Heart right ventricle (tissue), 16 donors: ENCODE results near the gene CAPZA1. TPM values are rescaled to one million over a fixed set of nuclear protein-coding genes. Genes with fewer than 3 reads are reported as not detected.
A peak's percentile ranks its signal among the peaks of the same experiment; 100 is the strongest.
"Not testable (repeated sequence)": the region's sequence is repeated elsewhere in the genome, so short reads cannot be mapped to it uniquely, and the experiment has no call there.

Experiments
- ATAC-seq, 8 donors: fragments of 200-7000 bp; cut with Tn5 transposase; one replicate each; pipeline ENCODE4 v1.9.1; 2020; ENCODE audit warnings: mild to moderate bottlenecking in 8 of 8, moderate library complexity in 8 of 8, moderate number of reproducible peaks in 1 of 8
- DNase-seq, 2 donors: peaks; one replicate each; pipeline ENCODE4 v3.0.0-alpha.2; 2020
- H3K27ac ChIP-seq, 10 donors: fragments of 200-600 bp; sonication (generic) in 2 of 10; one replicate each; pipeline versions ENCODE4 v1.5.0 to v1.8.0; 2020 to 2022; ENCODE audit warnings: mild to moderate bottlenecking in 3 of 10
- H3K27me3 ChIP-seq, 7 donors: fragments of 200-600 bp; one replicate each; pipeline ENCODE4 v1.8.0; 2021 to 2022; ENCODE audit warnings: mild to moderate bottlenecking in 2 of 7
- H3K36me3 ChIP-seq, 9 donors: fragments of 200-600 bp; sonication (generic) in 1 of 9; one replicate each; pipeline versions ENCODE4 v1.5.0 to v1.8.0; 2020 to 2022; ENCODE audit warnings: mild to moderate bottlenecking in 2 of 9
- H3K4me1 ChIP-seq, 9 donors: fragments of 200-600 bp; sonication (generic) in 1 of 9; one replicate each; pipeline versions ENCODE4 v1.5.0 to v1.8.0; 2020 to 2022; ENCODE audit warnings: mild to moderate bottlenecking in 4 of 9
- H3K4me3 ChIP-seq, 10 donors: fragments of 200-600 bp; sonication (generic) in 2 of 10; one replicate each; pipeline versions ENCODE4 v1.5.0 to v1.8.0; 2020 to 2022; ENCODE audit warnings: mild to moderate bottlenecking in 7 of 10, moderate library complexity in 2 of 10
- H3K9me3 ChIP-seq, 11 donors: fragments of 200-600 bp in 10 of 11; sonication (generic) in 2 of 11; one replicate each; pipeline versions ENCODE4 v1.5.0 to v1.8.0; 2013 to 2022; ENCODE audit warnings: mild to moderate bottlenecking in 2 of 11, control low read depth in 1 of 11, moderate library complexity in 1 of 11
- WGBS, 2 donors: extraction: QIAGEN DNeasy Blood & Tissue Kit; methylation state at CpG; one replicate each; pipeline ENCODE4 v1.1.7; 2013; ENCODE audit warnings: inconsistent platforms in 1 of 2; 5-methylcytosine and 5-hydroxymethylcytosine counted together
- intact Hi-C, 10 donors: fragments of 100-400 bp; cut with DNase I; formaldehyde crosslinking; loops; one replicate each; pipeline versions ENCODE4 v1.11.1 to v1.14.2; 2022
- polyA plus RNA-seq, 2 donors: library from polyadenylated mRNA; stranded (reverse); fragments of 200-250 nt; gene quantifications; one replicate each; pipeline ENCODE4 v1.2.3, GENCODE V29; 2013
- total RNA-seq, 10 donors: library from RNA; stranded (reverse); fragmentation: NEBNext Ultra II Directional in 3 of 10; extraction: Animal tissue kit (Norgen Biotek cat#: 25700) in 3 of 10; gene quantifications; one replicate each; pipeline versions ENCODE4 v1.2.1 to v1.2.4, GENCODE V29; 2021 to 2023
- TF ChIP-seq, protein P1 (sequence below), 9 donors: fragments of 200-600 bp; sonication (generic) in 2 of 9; IDR thresholded peaks; one replicate each; pipeline versions ENCODE4 v1.5.0 to v1.8.0; 2021 to 2022; ENCODE audit warnings: antibody characterized with exemption in 9 of 9, mild to moderate bottlenecking in 5 of 9, moderate library complexity in 1 of 9
- donor health status: Arrhythmogenic right ventricular cardiomyopathy.
- donor health status: ischemic (EF 13 %, LVEDD 7.1; RV severe dilation, severe dysfunction).
- donor health status: healthy with polysubstance abuse.
- donor health status: DM: no; HTN: yes; CAD: no.
- donor health status: DM: no; HTN: no; CAD: no.
- donor health status: ischemic (EF 25% LVEDD 6.9; RV normal size, moderate dysfunction).
- donor health status: ischemic (EF 25% LVEDD 5.7; RV mildly dilated, moderate dysfunction).
- donor health status: healthy.
- donor health status: DM: yes; HTN: yes; CAD: no.
- donor health status: Ischemic cardiomyopathy.
- donor health status: ischemic (EF 35%, LVEDD 5.7; RV mildly dilated, moderate dysfunction).
- donor health status: nonischemic (EF 11% LVEDD 7.7; RV severe dilation, severe dysfunction).
- donor health status: DM: yes; HTN: yes; CAD: no.
- donor health status: PGD.
- donor health status: ischemic (EF 29% LVEDD 5.4; RV normal size, mild dysfunction).
- donor health status: nonischemic (EF 23%, LVEDD 6.1; RV moderate dilation, normal function).

CAPZA1 gene
- total and polyA plus RNA-seq, 12 donors, result 19.5 to 58.3 (median 23.6) TPM

DNA sequence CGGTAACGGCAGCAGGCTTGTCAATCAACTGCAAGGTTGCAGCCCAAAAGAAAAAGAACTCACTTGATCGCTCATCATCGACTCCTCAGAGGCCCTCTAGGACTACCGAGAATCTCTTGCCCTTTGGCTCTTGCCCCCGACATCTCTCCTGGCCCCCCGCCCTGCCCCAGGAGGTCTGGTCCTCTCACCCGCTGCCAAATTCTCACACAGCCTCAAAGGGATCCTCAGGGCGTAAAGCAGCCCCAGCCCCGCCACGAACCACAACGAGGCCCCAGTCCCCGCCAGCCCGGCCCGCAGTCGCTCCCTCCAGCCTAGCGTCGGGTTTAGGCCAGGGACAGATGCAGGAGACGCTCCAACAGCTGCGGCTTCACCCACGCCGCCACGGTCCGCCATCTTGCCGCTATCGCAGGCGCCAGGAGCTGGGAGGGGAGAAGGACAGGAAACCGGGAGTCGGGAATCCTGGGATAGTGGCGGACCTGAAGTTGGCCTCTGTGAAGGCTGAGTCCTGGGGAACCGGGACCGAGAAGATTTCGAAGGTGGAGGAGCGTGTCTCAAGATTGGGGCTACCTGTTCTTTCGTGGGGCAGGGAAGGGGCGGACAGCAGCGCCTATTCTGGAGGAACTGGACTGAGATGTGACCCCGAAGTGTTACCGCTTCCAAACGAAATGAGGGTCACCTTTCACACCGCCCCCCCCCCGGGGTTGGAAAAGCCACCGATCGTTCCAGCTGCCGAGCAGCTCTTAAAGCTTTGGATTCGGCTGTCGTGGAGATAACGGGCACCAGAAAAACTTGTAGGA lies 713 bp upstream of the CAPZA1 start, which contains the start of gene ST7L:
TSS of gene ST7L (minus strand) at position 421 of the 797 bp plus-strand sequence. CDS start at position 393, 28 bp downstream.
- H3K27me3 ChIP-seq, result no peaks in the 10 kb centered on the region
- H3K4me1 ChIP-seq, result peaks cover 3 to 57% (median 46%) of the 10 kb centered on the region in 9 donors
- H3K27ac ChIP-seq, result peak within 1 kb of the TSS; percentile 91 to 100 (median 98)
- ATAC-seq (peak; percentile 85 to 96 (median 93)), DNase-seq (peak; percentile 74 to 88)
- no peaks in the 10 kb centered on the region for H3K9me3 ChIP-seq
- TF ChIP-seq, protein P1, sequence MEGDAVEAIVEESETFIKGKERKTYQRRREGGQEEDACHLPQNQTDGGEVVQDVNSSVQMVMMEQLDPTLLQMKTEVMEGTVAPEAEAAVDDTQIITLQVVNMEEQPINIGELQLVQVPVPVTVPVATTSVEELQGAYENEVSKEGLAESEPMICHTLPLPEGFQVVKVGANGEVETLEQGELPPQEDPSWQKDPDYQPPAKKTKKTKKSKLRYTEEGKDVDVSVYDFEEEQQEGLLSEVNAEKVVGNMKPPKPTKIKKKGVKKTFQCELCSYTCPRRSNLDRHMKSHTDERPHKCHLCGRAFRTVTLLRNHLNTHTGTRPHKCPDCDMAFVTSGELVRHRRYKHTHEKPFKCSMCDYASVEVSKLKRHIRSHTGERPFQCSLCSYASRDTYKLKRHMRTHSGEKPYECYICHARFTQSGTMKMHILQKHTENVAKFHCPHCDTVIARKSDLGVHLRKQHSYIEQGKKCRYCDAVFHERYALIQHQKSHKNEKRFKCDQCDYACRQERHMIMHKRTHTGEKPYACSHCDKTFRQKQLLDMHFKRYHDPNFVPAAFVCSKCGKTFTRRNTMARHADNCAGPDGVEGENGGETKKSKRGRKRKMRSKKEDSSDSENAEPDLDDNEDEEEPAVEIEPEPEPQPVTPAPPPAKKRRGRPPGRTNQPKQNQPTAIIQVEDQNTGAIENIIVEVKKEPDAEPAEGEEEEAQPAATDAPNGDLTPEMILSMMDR (IDR thresholded peaks at IDR 0.05), result no peak
- WGBS, 2 donors, result 0% methylated on average over 48 of the region's 48 CpGs
- intact Hi-C loops, result loop anchor here in 7 of 10 donors (1.0 to 10.0 kb wide), 10 partner anchors 88 to 228 kb away; partner anchors contain the start of genes RHOC (in 6 of the 7), WNT2B (in 2 of the 7), CTTNBP2NL (in 1 of the 7) and PPM1J (in 1 of the 7)
- peaks cover 0 to 36% (median 13%) of the 10 kb centered on the region in 9 donors for H3K36me3 ChIP-seq
- H3K4me3 ChIP-seq, result peak within 1 kb of the TSS; percentile 57 to 98 (median 83)

DNA sequence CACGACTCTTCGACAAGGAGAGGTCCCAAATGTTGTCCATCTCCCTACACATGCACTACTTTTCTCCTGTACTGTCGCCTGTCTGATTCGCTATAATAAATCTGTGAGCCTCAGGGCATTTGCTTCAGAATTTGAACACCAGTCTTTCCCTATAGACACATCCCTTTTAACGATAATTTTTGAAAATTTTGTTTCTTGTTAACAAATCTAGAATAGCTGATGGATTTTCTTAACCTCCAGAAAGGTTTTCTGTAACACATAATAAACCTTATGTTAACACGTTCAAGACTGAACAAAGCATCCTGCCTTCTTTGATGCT lies 704 bp downstream of the CAPZA1 start:
- DNase-seq, result no peak
- H3K4me1 ChIP-seq, result peaks cover 3 to 72% (median 59%) of the 10 kb centered on the region in 9 donors
- 1 to 2% methylated on average over 6 of the region's 6 CpGs for WGBS, 2 donors
- H3K36me3 ChIP-seq, result peaks cover 0 to 35% (median 7%) of the 10 kb centered on the region in 9 donors
- peak overlapping the region; percentile 57 to 98 (median 83) for H3K4me3 ChIP-seq
- TF ChIP-seq, protein P1 (IDR thresholded peaks at IDR 0.05), result no peak
- ATAC-seq, result no peak
- intact Hi-C loops, result loop anchor here in 7 of 10 donors (2.0 to 10.0 kb wide), 5 partner anchors 52 to 87 kb away; partner anchors contain the start of genes MOV10 (in 5 of the 7) and RHOC (in 3 of the 7)
- H3K27me3 ChIP-seq, result no peaks in the 10 kb centered on the region
- no peaks in the 10 kb centered on the region for H3K9me3 ChIP-seq
- peak overlapping the region in 9 of 10 donors; percentile 96 to 100 (median 98) for H3K27ac ChIP-seq

DNA sequence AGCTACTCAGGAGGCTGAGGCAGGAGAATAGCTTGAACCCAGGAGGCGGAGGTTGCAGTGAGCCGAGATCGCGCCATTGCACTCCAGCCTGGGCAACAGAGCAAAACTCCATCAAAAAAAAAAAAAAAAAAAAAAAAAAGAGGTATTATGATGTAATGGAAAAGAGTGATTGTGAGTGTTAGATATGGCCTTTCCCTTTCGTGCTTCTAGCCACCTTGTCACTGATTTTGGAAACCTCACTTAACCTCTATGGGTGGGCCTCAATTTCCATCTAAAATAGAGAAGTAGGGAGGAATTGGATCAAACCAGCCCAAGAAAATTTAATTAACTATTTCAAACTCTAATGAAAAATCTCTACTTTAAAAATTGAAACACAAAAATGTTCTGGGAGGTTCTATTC lies 4.9 kb downstream of the CAPZA1 start:
- 83 to 84% methylated on average over 5 of the region's 5 CpGs for WGBS, 2 donors
- DNase-seq, H3K4me3 ChIP-seq, H3K27me3 ChIP-seq, H3K9me3 ChIP-seq, ATAC-seq: not testable (repeated sequence)
- Histone ChIP-seq H3K4me1 (peaks cover 0 to 92% (median 71%) of the 10 kb centered on the region in 9 donors), H3K36me3 (peaks cover 0 to 46% (median 0%) of the 10 kb centered on the region in 9 donors), H3K27ac (peak overlapping the region in 1 of 10 donors; percentile 19)
- intact Hi-C loops, result loop anchor here in 7 of 10 donors (5.0 to 10.0 kb wide), 4 partner anchors 48 to 83 kb away; partner anchors contain the start of genes MOV10 (in 5 of the 7) and RHOC (in 2 of the 7)

DNA sequence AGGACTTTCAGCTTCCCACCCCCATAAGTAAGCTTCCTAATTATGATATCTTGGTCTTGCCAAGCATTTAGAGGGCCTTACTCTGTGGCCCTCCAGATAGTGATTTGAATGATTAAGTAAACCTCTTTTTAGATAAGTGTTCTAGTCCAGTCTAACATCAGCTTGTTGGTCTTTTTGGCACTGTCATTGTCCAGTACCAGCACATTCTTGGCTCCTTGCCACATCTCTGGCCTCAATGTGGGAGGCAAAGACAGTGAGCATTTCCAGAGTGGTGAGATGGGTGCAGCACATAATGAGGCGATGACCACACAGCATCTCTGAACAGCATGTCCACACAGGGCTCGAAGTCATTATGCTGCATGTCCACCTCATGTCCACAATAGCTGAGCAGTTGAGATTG lies 6.1 kb downstream of the CAPZA1 start:
- 88 to 89% methylated on average over 2 of the region's 2 CpGs for WGBS, 2 donors
- peaks cover 0 to 54% (median 0%) of the 10 kb centered on the region in 9 donors for H3K36me3 ChIP-seq
- H3K4me1 ChIP-seq, result peaks cover 0 to 99% (median 70%) of the 10 kb centered on the region in 9 donors
- H3K9me3 ChIP-seq, result no peaks in the 10 kb centered on the region
- no peak overlapping the region for H3K4me3 ChIP-seq
- ATAC-seq (peak in 6 of 8 donors; percentile 28 to 74 (median 55)), DNase-seq (peak in 1 of 2 donors; percentile 37)
- TF ChIP-seq, protein P1 (IDR thresholded peaks at IDR 0.05), result no peak
- intact Hi-C loops, result loop anchor here in 6 of 10 donors (5.0 to 10.0 kb wide), 3 partner anchors 47 to 79 kb away; partner anchors contain the start of genes MOV10 (in 5 of the 6) and RHOC (in 1 of the 6)
- peak overlapping the region in 1 of 10 donors; percentile 19 for H3K27ac ChIP-seq
- no peaks in the 10 kb centered on the region for H3K27me3 ChIP-seq
